Measurements from ENCODE around the gene LRCOL1.

LRCOL1 gene

DNA sequence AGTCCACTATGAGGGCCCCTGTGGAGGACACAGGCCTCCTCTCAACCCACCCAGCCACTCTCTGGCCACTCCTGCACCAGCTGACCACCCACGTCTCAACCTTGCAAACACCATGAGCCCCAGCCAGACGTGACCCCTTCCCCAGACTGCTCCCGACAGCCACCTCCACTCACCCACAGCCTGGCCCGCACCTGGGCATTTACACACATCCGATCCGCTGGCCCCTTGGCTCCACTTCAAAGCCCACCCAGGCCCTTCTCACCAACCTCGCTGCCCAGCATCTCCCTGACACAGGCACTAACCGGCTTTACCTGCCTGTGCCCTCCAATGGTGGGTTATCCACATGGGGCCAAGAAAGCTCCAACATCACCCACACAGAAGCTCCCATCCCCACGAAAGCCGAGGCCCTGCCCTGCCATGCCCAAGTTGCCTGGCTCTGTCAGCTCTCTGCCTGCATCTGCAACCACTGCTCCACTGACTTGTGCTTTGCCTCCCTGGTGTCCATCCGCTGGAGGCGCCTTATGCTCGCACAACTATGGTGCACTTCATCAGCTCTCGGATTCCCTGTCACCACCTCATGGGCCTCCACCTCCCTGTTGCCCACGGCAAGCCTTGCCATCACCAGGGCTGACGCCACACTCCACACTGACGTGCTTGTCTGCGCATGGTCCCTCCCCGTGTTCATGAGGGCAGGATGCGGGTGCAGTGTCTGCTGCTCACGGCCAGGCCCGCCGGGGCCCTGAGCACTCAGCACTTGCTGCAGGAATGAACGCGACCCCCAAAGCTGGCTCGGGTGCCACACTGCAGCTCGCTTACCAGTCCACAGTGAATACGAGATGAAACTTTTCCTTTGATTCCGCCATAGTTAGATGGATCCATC lies 24.9 kb upstream of the LRCOL1 start:
- H3K27ac ChIP-seq = no peak overlapping the region

GRCh38 chr12:132634411-132634990 lies 24.1 kb upstream of the LRCOL1 start:
- TF ChIP-seq CTCF (IDR thresholded peaks at IDR 0.05) = no peak
- TF ChIP-seq ZFX (IDR thresholded peaks at IDR 0.05; ENCODE audit: borderline replicate concordance) = no peak
- no peak overlapping the region for H3K27ac ChIP-seq

More for the DNA sequence above, 24.9 kb upstream of the LRCOL1 start:
- TF ChIP-seq CTCF (IDR thresholded peaks at IDR 0.05) (no peak), ZFX (IDR thresholded peaks at IDR 0.05; ENCODE audit: borderline replicate concordance) (no peak)

DNA sequence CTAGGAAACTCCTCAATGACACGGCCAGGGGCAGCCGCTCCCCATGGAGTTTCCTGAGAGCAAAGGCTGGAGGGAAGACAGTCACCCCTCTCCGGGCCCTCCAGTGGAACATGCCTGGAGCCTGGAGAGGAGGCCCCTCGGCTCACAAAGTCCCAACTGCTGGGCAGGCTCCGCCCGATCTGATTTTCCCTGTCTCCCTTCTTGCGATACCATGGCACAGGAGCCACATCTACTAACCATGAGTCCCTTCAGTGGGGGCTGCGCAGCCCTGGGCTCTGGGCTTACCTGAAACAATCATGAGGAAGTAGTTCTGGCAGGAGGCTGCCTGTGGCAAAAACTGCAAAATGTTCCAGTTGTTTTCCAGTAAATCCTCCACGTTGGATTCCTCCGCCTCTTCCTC lies 23.5 kb upstream of the LRCOL1 start:
- H3K27ac ChIP-seq = no peak overlapping the region
- no peak for TF ChIP-seq ZFX (IDR thresholded peaks at IDR 0.05; ENCODE audit: borderline replicate concordance)
- no peak for TF ChIP-seq CTCF (IDR thresholded peaks at IDR 0.05)

GRCh38 chr12:132633398-132633797 lies 23.0 kb upstream of the LRCOL1 start:
- no peak for TF ChIP-seq CTCF (IDR thresholded peaks at IDR 0.05)
- TF ChIP-seq ZFX (IDR thresholded peaks at IDR 0.05; ENCODE audit: borderline replicate concordance) = no peak
- no peak overlapping the region for H3K27ac ChIP-seq

DNA sequence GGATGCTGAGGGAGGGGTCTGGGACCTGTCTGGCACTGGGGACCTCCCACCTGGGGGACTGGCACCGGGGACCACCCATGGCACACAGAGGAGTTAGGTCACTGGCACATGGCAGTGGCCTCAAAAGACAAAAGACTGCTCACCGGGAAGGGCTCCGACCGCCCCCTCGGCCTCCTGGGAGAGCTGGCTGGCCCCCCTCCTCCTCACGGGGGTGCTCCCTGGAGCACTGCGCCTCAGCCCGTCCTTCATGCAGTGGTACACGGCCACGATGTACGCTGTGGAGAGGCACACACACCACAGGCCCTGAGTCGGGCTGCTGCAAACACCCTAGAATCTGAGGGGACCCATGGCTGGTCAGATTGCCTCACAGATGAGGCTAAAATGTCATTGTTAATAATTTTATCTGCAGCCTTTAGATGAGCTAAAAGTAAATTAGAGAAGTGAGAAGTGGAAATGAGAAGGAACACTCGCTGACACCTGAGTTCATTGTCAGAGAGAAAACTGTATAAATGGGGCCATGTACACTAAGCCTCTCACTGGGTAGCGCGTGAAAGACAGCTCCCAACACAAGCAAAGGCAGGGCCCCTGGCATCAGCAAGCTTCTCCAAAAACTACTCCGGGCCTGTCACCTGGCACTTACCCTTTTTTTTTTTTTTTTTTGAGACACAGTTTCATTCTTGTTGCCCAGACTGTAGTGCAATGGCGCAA lies 22.3 kb upstream of the LRCOL1 start:
- no peak overlapping the region for H3K27ac ChIP-seq
- TF ChIP-seq ZFX (IDR thresholded peaks at IDR 0.05; ENCODE audit: borderline replicate concordance) (no peak), CTCF (IDR thresholded peaks at IDR 0.05) (no peak)

- no peak overlapping the region for H3K27ac ChIP-seq
- TF ChIP-seq ZFX (IDR thresholded peaks at IDR 0.05; ENCODE audit: borderline replicate concordance) (no peak), CTCF (IDR thresholded peaks at IDR 0.05) (no peak)
These were observed 21.3 kb upstream of the LRCOL1 start for GRCh38 chr12:132631666-132632065.
